Breast epithelium (tissue), 3 donors: ENCODE measurements around the gene NETO2.

Experiments used
- POLR2AphosphoS5 ChIP-seq, 3 donors: sonication (generic); formaldehyde crosslinking; IDR thresholded peaks; one replicate each; pipeline ENCODE4 v1.6.1; 2017; ENCODE audit warnings: antibody characterized with exemption in 3 of 3
- TF ChIP-seq, protein P1 (sequence below), 3 donors: fragments of 450-650 bp; IDR thresholded peaks; one replicate each; pipeline ENCODE4 v1.5.1; 2016 to 2017; ENCODE audit warnings: antibody characterized with exemption in 3 of 3, mild to moderate bottlenecking in 3 of 3, moderate library complexity in 3 of 3

DNA sequence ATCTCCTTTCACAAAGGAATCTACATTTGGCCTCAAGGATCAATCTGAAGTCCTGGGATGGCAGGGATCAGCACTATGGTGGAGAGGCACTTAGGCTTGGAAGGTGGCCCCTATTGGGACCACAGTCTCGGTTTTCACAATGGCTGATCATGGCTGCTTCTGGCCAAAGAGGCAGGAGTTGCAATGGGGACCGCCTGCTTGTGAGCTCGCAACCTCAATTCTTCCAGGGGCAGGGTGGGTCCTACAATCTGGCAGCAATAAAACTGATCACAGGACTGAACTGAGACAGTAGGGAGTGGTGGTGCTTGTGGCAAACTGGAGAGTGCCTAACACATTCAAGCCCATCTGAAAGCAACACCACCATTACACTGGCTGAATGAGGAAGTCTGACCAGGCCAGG lies 83.1 kb downstream of the NETO2 start:
- TF ChIP-seq, protein P1, sequence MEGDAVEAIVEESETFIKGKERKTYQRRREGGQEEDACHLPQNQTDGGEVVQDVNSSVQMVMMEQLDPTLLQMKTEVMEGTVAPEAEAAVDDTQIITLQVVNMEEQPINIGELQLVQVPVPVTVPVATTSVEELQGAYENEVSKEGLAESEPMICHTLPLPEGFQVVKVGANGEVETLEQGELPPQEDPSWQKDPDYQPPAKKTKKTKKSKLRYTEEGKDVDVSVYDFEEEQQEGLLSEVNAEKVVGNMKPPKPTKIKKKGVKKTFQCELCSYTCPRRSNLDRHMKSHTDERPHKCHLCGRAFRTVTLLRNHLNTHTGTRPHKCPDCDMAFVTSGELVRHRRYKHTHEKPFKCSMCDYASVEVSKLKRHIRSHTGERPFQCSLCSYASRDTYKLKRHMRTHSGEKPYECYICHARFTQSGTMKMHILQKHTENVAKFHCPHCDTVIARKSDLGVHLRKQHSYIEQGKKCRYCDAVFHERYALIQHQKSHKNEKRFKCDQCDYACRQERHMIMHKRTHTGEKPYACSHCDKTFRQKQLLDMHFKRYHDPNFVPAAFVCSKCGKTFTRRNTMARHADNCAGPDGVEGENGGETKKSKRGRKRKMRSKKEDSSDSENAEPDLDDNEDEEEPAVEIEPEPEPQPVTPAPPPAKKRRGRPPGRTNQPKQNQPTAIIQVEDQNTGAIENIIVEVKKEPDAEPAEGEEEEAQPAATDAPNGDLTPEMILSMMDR (IDR thresholded peaks at IDR 0.05): no peak
- no peak for TF ChIP-seq POLR2AphosphoS5 (IDR thresholded peaks at IDR 0.05)
